Measurements from ENCODE around the gene CCNE1. TPM values are rescaled to one million over a fixed set of nuclear protein-coding genes. Genes with fewer than 3 reads are reported as not detected.
"Not testable (repeated sequence)": the region's sequence is repeated elsewhere in the genome, so short reads cannot be mapped to it uniquely, and the experiment has no call there.

CCNE1 gene
- total RNA-seq, 2 experiments from 2014 or later, result 24.8 to 26.3 TPM

GRCh38 chr19:29810504-29810871 lies 1.3 kb upstream of the CCNE1 start:
- CTCF ChIA-PET, result interaction anchor here (1.0 to 1.4 kb wide), 2 partner anchors 51 to 80 kb away, joined by 3 to 4 read pairs; no protein-coding TSS in a partner anchor
- DNase-seq, result no peak

GRCh38 chr19:29812080-29812880 lies 489 bp downstream of the CCNE1 start:
- Mint-ChIP-seq H3K27ac (peak overlapping the region; percentile 68), H3K4me1 (peaks cover 30% of the 10 kb centered on the region), H3K36me3 (ENCODE audit: low read depth) (peaks cover 28% of the 10 kb centered on the region), H3K9me3 (no peaks in the 10 kb centered on the region), H3K27me3 (no peaks in the 10 kb centered on the region), H3K4me3 (peak overlapping the region; percentile 84)
- peak; percentile 29 for DNase-seq
- ChIA-PET POLR2A (interaction anchor here (0.6 to 8.7 kb wide), 11 partner anchors 9 to 206 kb away, joined by 3 to 67 read pairs (median 4); partner anchors contain the start of gene POP4), CTCF (interaction anchor here (0.9 kb wide), 1 partner anchor 26 kb away, joined by 3 read pairs; no protein-coding TSS in a partner anchor)

More at GRCh38 chr19:29810504-29810871, 1.3 kb upstream of the CCNE1 start:
- POLR2A ChIA-PET, result interaction anchor here (0.5 to 1.0 kb wide), 2 partner anchors 35 to 40 kb away, joined by 3 to 4 read pairs; no protein-coding TSS in a partner anchor
- Mint-ChIP-seq H3K4me1 (peaks cover 29% of the 10 kb centered on the region), H3K9me3 (no peaks in the 10 kb centered on the region), H3K36me3 (ENCODE audit: low read depth) (peaks cover 24% of the 10 kb centered on the region), H3K4me3 (peak overlapping the region; percentile 77), H3K27ac (peak overlapping the region; percentile 78), H3K27me3 (no peaks in the 10 kb centered on the region)

- Mint-ChIP-seq H3K4me1 (peaks cover 30% of the 10 kb centered on the region), H3K27ac (peak overlapping the region; percentile 68), H3K36me3 (ENCODE audit: low read depth) (peaks cover 31% of the 10 kb centered on the region), H3K9me3 (no peaks in the 10 kb centered on the region), H3K27me3 (no peaks in the 10 kb centered on the region), H3K4me3 (peak overlapping the region; percentile 84)
- DNase-seq, result peak; percentile 18
- ChIA-PET CTCF (interaction anchor here (0.9 kb wide), 1 partner anchor 25 kb away, joined by 3 read pairs; no protein-coding TSS in a partner anchor), POLR2A (interaction anchor here (0.6 to 8.7 kb wide), 10 partner anchors 8 to 207 kb away, joined by 3 to 67 read pairs (median 4); partner anchors contain the start of gene POP4)
Measured at GRCh38 chr19:29812881-29813275, 1.1 kb downstream of the CCNE1 start.

GRCh38 chr19:29813642-29814041 lies 1.9 kb downstream of the CCNE1 start:
- Mint-ChIP-seq H3K27ac (peak overlapping the region; percentile 34), H3K36me3 (ENCODE audit: low read depth) (peaks cover 31% of the 10 kb centered on the region), H3K9me3 (no peaks in the 10 kb centered on the region), H3K4me3 (peak overlapping the region; percentile 84), H3K27me3 (no peaks in the 10 kb centered on the region), H3K4me1 (peaks cover 30% of the 10 kb centered on the region)
- POLR2A ChIA-PET, result interaction anchor here (1.0 to 8.7 kb wide), 6 partner anchors 9 to 208 kb away, joined by 3 to 67 read pairs (median 5); partner anchors contain the start of gene POP4
- DNase-seq, result no peak
- CTCF ChIA-PET, result interaction anchor here (1.2 to 3.2 kb wide), 2 partner anchors 18 to 53 kb away, joined by 4 to 14 read pairs; no protein-coding TSS in a partner anchor

- Mint-ChIP-seq H3K9me3 (no peaks in the 10 kb centered on the region), H3K36me3 (ENCODE audit: low read depth) (peaks cover 40% of the 10 kb centered on the region), H3K27me3 (no peaks in the 10 kb centered on the region), H3K4me1 (peaks cover 30% of the 10 kb centered on the region), H3K27ac (no peak overlapping the region), H3K4me3 (no peak overlapping the region)
- no peak for DNase-seq
- CTCF ChIA-PET, result interaction anchor here (0.9 to 3.2 kb wide), 5 partner anchors 22 to 83 kb away, joined by 3 to 14 read pairs (median 5); no protein-coding TSS in a partner anchor
- POLR2A ChIA-PET, result interaction anchor here (0.7 to 8.7 kb wide), 5 partner anchors 15 to 209 kb away, joined by 3 to 67 read pairs (median 4); partner anchors contain the start of gene POP4
Measured at GRCh38 chr19:29815231-29815630, 3.4 kb downstream of the CCNE1 start.

- no peak for DNase-seq
- ChIA-PET CTCF (interaction anchor here (0.7 to 1.6 kb wide), 2 partner anchors 20 to 465 kb away, joined by 3 to 5 read pairs; no protein-coding TSS in a partner anchor), POLR2A (interaction anchor here (0.9 to 8.7 kb wide), 2 partner anchors 9 to 13 kb away, joined by 5 to 67 read pairs; no protein-coding TSS in a partner anchor)
- H3K36me3 Mint-ChIP-seq (ENCODE audit: low read depth), result peaks cover 61% of the 10 kb centered on the region
- peaks cover 24% of the 10 kb centered on the region for H3K4me1 Mint-ChIP-seq
- no peak overlapping the region for H3K4me3 Mint-ChIP-seq
- no peaks in the 10 kb centered on the region for H3K27me3 Mint-ChIP-seq
- no peaks in the 10 kb centered on the region for H3K9me3 Mint-ChIP-seq
- H3K27ac Mint-ChIP-seq, result no peak overlapping the region
Measured at GRCh38 chr19:29817316-29817715, 5.5 kb downstream of the CCNE1 start.

- CTCF ChIA-PET, result interaction anchor here (0.6 kb wide), 1 partner anchor 13 kb away, joined by 3 read pairs; no protein-coding TSS in a partner anchor
- POLR2A ChIA-PET, result interaction anchor here (8.7 kb wide), 1 partner anchor 11 kb away, joined by 67 read pairs; no protein-coding TSS in a partner anchor
- H3K4me3 Mint-ChIP-seq, result no peak overlapping the region
- no peaks in the 10 kb centered on the region for H3K9me3 Mint-ChIP-seq
- H3K27me3 Mint-ChIP-seq, result no peaks in the 10 kb centered on the region
- H3K27ac Mint-ChIP-seq, result no peak overlapping the region
- peaks cover 64% of the 10 kb centered on the region for H3K36me3 Mint-ChIP-seq (ENCODE audit: low read depth)
- peaks cover 12% of the 10 kb centered on the region for H3K4me1 Mint-ChIP-seq
- no peak for DNase-seq
Measured at GRCh38 chr19:29819300-29819699, 7.5 kb downstream of the CCNE1 start.

GRCh38 chr19:29819986-29820385 lies 8.2 kb downstream of the CCNE1 start:
- Mint-ChIP-seq H3K4me1 (peaks cover 7% of the 10 kb centered on the region), H3K9me3 (no peaks in the 10 kb centered on the region), H3K27ac (no peak overlapping the region), H3K4me3 (no peak overlapping the region), H3K36me3 (ENCODE audit: low read depth) (peaks cover 59% of the 10 kb centered on the region), H3K27me3 (no peaks in the 10 kb centered on the region)
- ChIA-PET CTCF (no interaction called here), POLR2A (interaction anchor here (8.7 kb wide), 1 partner anchor 11 kb away, joined by 67 read pairs; no protein-coding TSS in a partner anchor)
- no peak for DNase-seq

- no peak overlapping the region for H3K27ac Mint-ChIP-seq
Measured at GRCh38 chr19:29823581-29824330, 12.0 kb downstream of the CCNE1 start.

GRCh38 chr19:29825263-29825662 lies 13.5 kb downstream of the CCNE1 start:
- CTCF ChIA-PET, result not testable (repeated sequence)

More at GRCh38 chr19:29823581-29824330, 12.0 kb downstream of the CCNE1 start:
- Mint-ChIP-seq H3K36me3 (ENCODE audit: low read depth) (peaks cover 47% of the 10 kb centered on the region), H3K4me3 (no peak overlapping the region), H3K27me3 (no peaks in the 10 kb centered on the region), H3K4me1 (no peaks in the 10 kb centered on the region), H3K9me3 (no peaks in the 10 kb centered on the region)
- no peak for DNase-seq
- ChIA-PET CTCF (interaction anchor here (0.7 kb wide), 1 partner anchor 190 kb away, joined by 3 read pairs; no protein-coding TSS in a partner anchor), POLR2A (interaction anchor here (0.8 to 1.5 kb wide), 3 partner anchors 9 to 22 kb away, joined by 3 to 4 read pairs (median 3); no protein-coding TSS in a partner anchor)

GRCh38 chr19:29831041-29831548 lies 19.3 kb downstream of the CCNE1 start:
- ChIA-PET POLR2A (interaction anchor here (1.0 to 4.7 kb wide), 3 partner anchors 12 to 158 kb away, joined by 3 to 67 read pairs (median 43); partner anchors contain the start of gene CCNE1), CTCF (interaction anchor here (1.2 to 1.7 kb wide), 3 partner anchors 17 to 71 kb away, joined by 4 to 5 read pairs (median 5); no protein-coding TSS in a partner anchor)
- no peaks in the 10 kb centered on the region for H3K9me3 Mint-ChIP-seq
- peak overlapping the region; percentile 98 for H3K27ac Mint-ChIP-seq
- H3K4me1 Mint-ChIP-seq, result peaks cover 48% of the 10 kb centered on the region
- no peaks in the 10 kb centered on the region for H3K36me3 Mint-ChIP-seq (ENCODE audit: low read depth)
- no peaks in the 10 kb centered on the region for H3K27me3 Mint-ChIP-seq
- DNase-seq, result peak; percentile 74
- peak overlapping the region; percentile 73 for H3K4me3 Mint-ChIP-seq

More at GRCh38 chr19:29825263-29825662, 13.5 kb downstream of the CCNE1 start:
- H3K27ac Mint-ChIP-seq, H3K4me1 Mint-ChIP-seq, H3K4me3 Mint-ChIP-seq, DNase-seq, POLR2A ChIA-PET, H3K27me3 Mint-ChIP-seq, H3K9me3 Mint-ChIP-seq: not testable (repeated sequence)
- H3K36me3 Mint-ChIP-seq (ENCODE audit: low read depth), result peaks cover 38% of the 10 kb centered on the region

- H3K27me3 Mint-ChIP-seq, result no peaks in the 10 kb centered on the region
- peaks cover 54% of the 10 kb centered on the region for H3K4me1 Mint-ChIP-seq
- POLR2A ChIA-PET, result interaction anchor here (1.0 to 4.7 kb wide), 3 partner anchors 11 to 159 kb away, joined by 3 to 67 read pairs (median 43); partner anchors contain the start of gene CCNE1
- no peak for DNase-seq
- H3K4me3 Mint-ChIP-seq, result peak overlapping the region; percentile 73
- CTCF ChIA-PET, result interaction anchor here (1.2 to 1.7 kb wide), 3 partner anchors 18 to 72 kb away, joined by 4 to 5 read pairs (median 5); no protein-coding TSS in a partner anchor
- H3K27ac Mint-ChIP-seq, result peak overlapping the region; percentile 98
- no peaks in the 10 kb centered on the region for H3K9me3 Mint-ChIP-seq
- H3K36me3 Mint-ChIP-seq (ENCODE audit: low read depth), result peaks cover under 1% of the 10 kb centered on the region
Measured at GRCh38 chr19:29831686-29832085, 19.9 kb downstream of the CCNE1 start.

Data from activated CD4-positive, alpha-beta memory T cell treated with anti-CD3 and anti-CD28 coated beads, Interleukin-2, amount 10 ng/mL, durations not matched to agents 7 days and 5 days (primary cell).